Measurements from ENCODE around the gene SPATA2. TPM values are rescaled to one million over a fixed set of nuclear protein-coding genes. Genes with fewer than 3 reads are reported as not detected.
A peak's percentile ranks its signal among the peaks of the same experiment; 100 is the strongest.

The SPATA2 gene
- total RNA-seq, 4 donors from 2014 or later: 2.7 to 7.2 (median 4.9) TPM

- H3K36me3 ChIP-seq: no peaks in the 10 kb centered on the region
- TF ChIP-seq POLR2AphosphoS5 (IDR thresholded peaks at IDR 0.05) (no peak), POLR2A (IDR thresholded peaks at IDR 0.05) (no peak), CTCF (IDR thresholded peaks at IDR 0.05) (no peak), EP300 (IDR thresholded peaks at IDR 0.05) (no peak)
- no peaks in the 10 kb centered on the region for H3K9me3 ChIP-seq
- H3K4me3 ChIP-seq: peak overlapping the region; percentile 83 to 98
- H3K27me3 ChIP-seq: no peaks in the 10 kb centered on the region
- WGBS, 2 donors (ENCODE audit: low coverage in 1 of 2): 29 to 40% methylated on average over 16 to 17 of the region's 19 CpGs
- peak overlapping the region; percentile 82 to 98 (median 97) for H3K27ac ChIP-seq
- no peak for ATAC-seq
- peaks cover 0 to 51% (median 19%) of the 10 kb centered on the region in 3 donors for H3K4me1 ChIP-seq
Measured at GRCh38 chr20:49916146-49917002, 1.0 kb upstream of the SPATA2 start.

- WGBS, 2 donors (ENCODE audit: low coverage in 1 of 2): no CpG with 5 or more reads among the region's 23 CpGs
- Histone ChIP-seq H3K36me3 (peaks cover 0 to 3% of the 10 kb centered on the region in 2 donors), H3K4me1 (peaks cover 0 to 63% (median 19%) of the 10 kb centered on the region in 3 donors), H3K4me3 (peak overlapping the region; percentile 83 to 98), H3K27ac (peak overlapping the region; percentile 82 to 98 (median 97)), H3K9me3 (no peaks in the 10 kb centered on the region), H3K27me3 (no peaks in the 10 kb centered on the region)
- ATAC-seq: peak; percentile 13
- TF ChIP-seq POLR2A (IDR thresholded peaks at IDR 0.05) (no peak), EP300 (IDR thresholded peaks at IDR 0.05) (no peak), CTCF (IDR thresholded peaks at IDR 0.05) (no peak), POLR2AphosphoS5 (IDR thresholded peaks at IDR 0.05) (no peak)
Measured at GRCh38 chr20:49915118-49915379, 280 bp downstream of the SPATA2 start.

- Histone ChIP-seq H3K36me3 (peaks cover 0 to 9% of the 10 kb centered on the region in 2 donors), H3K4me3 (peak overlapping the region; percentile 83 to 98), H3K27me3 (no peaks in the 10 kb centered on the region), H3K4me1 (peaks cover 0 to 68% (median 19%) of the 10 kb centered on the region in 3 donors), H3K9me3 (no peaks in the 10 kb centered on the region), H3K27ac (peak overlapping the region; percentile 82 to 98 (median 97))
- WGBS, 2 donors (ENCODE audit: low coverage in 1 of 2): 0% methylated on average over 9 of the region's 19 CpGs; no CpG with 5 or more reads in 1 of the 2 donors
- no peak for ATAC-seq
- TF ChIP-seq EP300 (IDR thresholded peaks at IDR 0.05): no peak
Measured at GRCh38 chr20:49914310-49915117, 815 bp downstream of the SPATA2 start.

- peaks cover 0 to 71% (median 19%) of the 10 kb centered on the region in 3 donors for H3K4me1 ChIP-seq
- TF ChIP-seq CTCF (IDR thresholded peaks at IDR 0.05) (no peak), POLR2A (IDR thresholded peaks at IDR 0.05) (no peak), EP300 (IDR thresholded peaks at IDR 0.05) (no peak), POLR2AphosphoS5 (IDR thresholded peaks at IDR 0.05) (no peak)
- WGBS, 2 donors (ENCODE audit: low coverage in 1 of 2): 53 to 66% methylated on average over 4 to 14 of the region's 16 CpGs
- peaks cover 0 to 17% of the 10 kb centered on the region in 2 donors for H3K36me3 ChIP-seq
- no peak for ATAC-seq
- H3K27me3 ChIP-seq: no peaks in the 10 kb centered on the region
- H3K4me3 ChIP-seq: peak overlapping the region in 1 of 2 donors; percentile 98
- H3K27ac ChIP-seq: no peak overlapping the region
- no peaks in the 10 kb centered on the region for H3K9me3 ChIP-seq
Measured at GRCh38 chr20:49913399-49914047, 1.8 kb downstream of the SPATA2 start.

- Histone ChIP-seq H3K9me3 (no peaks in the 10 kb centered on the region), H3K4me1 (peaks cover 0 to 53% (median 19%) of the 10 kb centered on the region in 3 donors), H3K27me3 (no peaks in the 10 kb centered on the region), H3K4me3 (no peak overlapping the region), H3K36me3 (peaks cover 0 to 49% of the 10 kb centered on the region in 2 donors), H3K27ac (peak overlapping the region in 1 of 4 donors; percentile 37)
- 69% methylated on average over 2 of the region's 4 CpGs; no CpG with 5 or more reads in 1 of the 2 donors for WGBS, 2 donors (ENCODE audit: low coverage in 1 of 2)
- TF ChIP-seq POLR2AphosphoS5 (IDR thresholded peaks at IDR 0.05): no peak
- ATAC-seq: no peak
Measured at GRCh38 chr20:49910340-49910706, 5.0 kb downstream of the SPATA2 start.
